Endothelial cell of umbilical vein (primary cell): ENCODE results near the gene ZGLP1. TPM values are rescaled to one million over a fixed set of nuclear protein-coding genes. Genes with fewer than 3 reads are reported as not detected.

Source experiments
- BruUV-seq: library from RNA; stranded (reverse); fragments of 400-500 nt; replicated peaks from 2 replicates; lab custom pipeline; 2021; lab: Mats Ljungman, UMichigan
- CTCF ChIA-PET: fragments of 300-600, 350-600 bp; sonication (Branson Sonifier 250); formaldehyde crosslinking; loops from one replicate; lab custom pipeline; 2021; ENCODE audit warnings: antibody characterized with exemption, inconsistent platforms; lab: Charles Lee
- POLR2A ChIA-PET: fragments of 300-600, 350-600 bp; sonication (Branson Sonifier 250); formaldehyde crosslinking; loops from one replicate; lab custom pipeline; 2021; ENCODE audit warnings: antibody characterized with exemption, inconsistent platforms; lab: Charles Lee
- DNase-seq: peaks from one replicate; pipeline ENCODE4 v3.0.0-alpha.2; 2011; ENCODE audit warnings: low read depth, low spot score
- FAIRE-seq: peaks from 2 replicates; lab custom pipeline; 2011; peaks lifted over from hg19 to GRCh38; lab: Jason Lieb, UNC
- H2AFZ ChIP-seq: 2 replicates; pipeline ENCODE4 v1.6.0; 2012; ENCODE audit warnings: low read depth, low read length, control low read depth, inconsistent platforms
- H3K27ac ChIP-seq: 2 replicates; pipeline ENCODE4 v1.5.1; 2011; ENCODE audit warnings: low read depth, mild to moderate bottlenecking, control low read depth, low read length, moderate library complexity; ENCODE audit not compliant: insufficient read depth
- H3K27me3 ChIP-seq, 2 experiments: 2 replicates each; pipeline versions ENCODE4 v1.6.0 to v1.6.1; 2011; ENCODE audit warnings: low read length in 2 of 2, mixed read lengths in 1 of 2; ENCODE audit not compliant: control insufficient read depth in 2 of 2, insufficient read depth in 2 of 2
- H3K36me3 ChIP-seq, 2 experiments: 2 replicates in 1 of 2; 3 replicates in 1 of 2; pipeline ENCODE4 v1.5.1; 2011; ENCODE audit warnings: low read length in 2 of 2, mild to moderate bottlenecking in 1 of 2, moderate library complexity in 1 of 2; ENCODE audit not compliant: control insufficient read depth in 2 of 2, insufficient read depth in 2 of 2; ENCODE audit errors: extremely low read depth in 1 of 2
- H3K4me1 ChIP-seq: 3 replicates; pipeline ENCODE4 v1.5.1; 2011; ENCODE audit warnings: mild to moderate bottlenecking, low read length; ENCODE audit not compliant: control insufficient read depth, insufficient read depth; ENCODE audit errors: extremely low read depth
- H3K4me2 ChIP-seq: 2 replicates; pipeline ENCODE4 v1.6.1; 2011; ENCODE audit warnings: low read length, control low read depth, mixed read lengths; ENCODE audit not compliant: insufficient read depth
- H3K4me3 ChIP-seq, 3 experiments: fragments of 200-600 bp in 1 of 3; sonication (generic), shearing (Covaris generic) in 1 of 3; replicated peaks in 1 of 3; 2 replicates each; pipeline ENCODE4 v1.5.1; 2011 to 2016; ENCODE audit warnings: control low read depth in 3 of 3, low read length in 3 of 3, mild to moderate bottlenecking in 2 of 3, inconsistent platforms in 1 of 3, low read depth in 1 of 3, moderate library complexity in 1 of 3; ENCODE audit not compliant: insufficient read depth in 1 of 3
- H3K79me2 ChIP-seq: 2 replicates; pipeline ENCODE4 v1.6.0; 2012; ENCODE audit warnings: low read length, inconsistent platforms; ENCODE audit not compliant: control insufficient read depth, insufficient read depth
- H3K9ac ChIP-seq: replicated peaks from 2 replicates; pipeline ENCODE3; 2011; ENCODE audit warnings: low read length, control low read depth; ENCODE audit not compliant: insufficient read depth; ENCODE audit errors: extremely low read depth
- H3K9me1 ChIP-seq: replicated peaks from 3 replicates; pipeline ENCODE4 v1.6.0; 2011; ENCODE audit warnings: mild to moderate bottlenecking, low read length; ENCODE audit not compliant: control insufficient read depth, insufficient read depth; ENCODE audit errors: extremely low read depth
- H3K9me3 ChIP-seq: replicated peaks from 2 replicates; pipeline ENCODE4 v1.5.1; 2012; ENCODE audit warnings: low read length, inconsistent platforms; ENCODE audit not compliant: control insufficient read depth, insufficient read depth
- H4K20me1 ChIP-seq: replicated peaks from 2 replicates; pipeline ENCODE3; 2011; ENCODE audit warnings: mild to moderate bottlenecking, low read length; ENCODE audit not compliant: control insufficient read depth, insufficient read depth; ENCODE audit errors: extremely low read depth
- EZH2 ChIP-seq: IDR thresholded peaks from 2 replicates; pipeline ENCODE4 v1.6.1; 2012; ENCODE audit warnings: borderline replicate concordance, low read depth, mild to moderate bottlenecking, moderate library complexity, low read length, inconsistent platforms; ENCODE audit not compliant: severe bottlenecking
- FOS ChIP-seq: IDR thresholded peaks from 2 replicates; pipeline ENCODE4 v1.6.1; 2011; ENCODE audit warnings: mild to moderate bottlenecking, low read length, moderate library complexity, borderline replicate concordance; ENCODE audit not compliant: insufficient read depth
- GATA2 ChIP-seq: IDR thresholded peaks from 2 replicates; pipeline ENCODE4 v1.7.0; 2011; ENCODE audit warnings: low read depth, mild to moderate bottlenecking, moderate library complexity, mixed read lengths, low read length; ENCODE audit not compliant: insufficient read length, insufficient read depth
- JUN ChIP-seq: IDR thresholded peaks from 2 replicates; pipeline ENCODE4 v1.6.1; 2011; ENCODE audit warnings: borderline replicate concordance, low read depth; ENCODE audit not compliant: insufficient read length, insufficient read depth
- MYC ChIP-seq: IDR thresholded peaks from one replicate; pipeline ENCODE4 v1.6.1; 2011; ENCODE audit warnings: mild to moderate bottlenecking, low read depth, low read length
- POLR2A ChIP-seq: IDR thresholded peaks from 2 replicates; pipeline ENCODE4 v1.6.1; 2012; ENCODE audit warnings: low read depth, mild to moderate bottlenecking, control low read depth, low read length
- POLR2AphosphoS5 ChIP-seq: IDR thresholded peaks from 2 replicates; pipeline ENCODE4 v1.6.1; 2012; ENCODE audit warnings: low read depth, mild to moderate bottlenecking, control low read depth, low read length, moderate library complexity; ENCODE audit not compliant: insufficient read depth
- dilution Hi-C: fragments of 300-500 bp; cut with MboI; formaldehyde crosslinking; loops from one replicate; pipeline ENCODE4 v1.15.0; 2019; ENCODE audit warnings: low sequenced_read_pairs; ENCODE audit not compliant: extremely low pct_ligation_motif_present
- intact Hi-C: fragments of 100-400 bp; cut with micrococcal nuclease; formaldehyde crosslinking; loops from one replicate; pipeline ENCODE4 v1.10.0; 2022
- polyA plus RNA-seq, 4 experiments: library from polyadenylated mRNA; depleted of rRNA in 3 of 4; stranded (reverse) in 3 of 4; unstranded in 1 of 4; fragments of >200 nt; gene quantifications; 2 replicates each; pipeline versions ENCODE4 v1.2.1 to v1.2.3, GENCODE V29; 2011 to 2012; ENCODE audit warnings: missing spikeins in 1 of 4
- total RNA-seq: library from RNA; stranded (reverse); gene quantifications from 2 replicates; pipeline ENCODE4 v1.2.3, GENCODE V29; 2021
- TF ChIP-seq, protein P1 (sequence below): IDR thresholded peaks from 2 replicates; pipeline ENCODE4 v1.6.1; 2011; ENCODE audit not compliant: insufficient read depth, insufficient read length
- TF ChIP-seq, protein P2 (sequence below), 2 donors: IDR thresholded peaks; 1 replicate in 1 of 2; 2 replicates in 1 of 2; pipeline ENCODE4 v1.5.1; 2011; ENCODE audit warnings: low read length in 2 of 2, mild to moderate bottlenecking in 2 of 2, moderate library complexity in 2 of 2, control low read depth in 1 of 2, inconsistent platforms in 1 of 2, low read depth in 1 of 2; ENCODE audit not compliant: insufficient read depth in 1 of 2; ENCODE audit errors: extremely low read depth in 1 of 2

ZGLP1 gene
- total and polyA plus RNA-seq, 2 donors (not counting 3 experiments of a cell fraction or from before 2014, with no cell fraction given) = 1.6 to 2.9 TPM

DNA sequence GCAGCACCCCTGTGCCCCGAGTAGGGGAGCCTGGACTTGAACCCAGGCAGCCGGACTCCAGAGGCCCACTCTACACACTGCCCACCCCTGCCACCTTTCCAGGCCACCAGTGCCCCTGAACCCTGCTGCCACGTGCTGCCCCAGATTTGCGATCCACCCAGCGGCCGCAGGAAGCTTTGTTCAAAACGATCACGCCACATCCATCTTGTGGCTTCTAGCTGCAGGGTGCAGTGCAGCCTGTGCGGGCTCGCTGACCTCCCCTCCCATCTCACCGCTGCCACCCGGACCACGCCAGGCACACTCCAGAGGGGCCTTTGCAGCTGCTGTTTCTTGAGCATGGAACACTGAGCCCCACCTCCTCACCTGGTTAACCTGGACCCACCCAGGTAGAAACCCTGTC, 19.9 kb upstream of the ZGLP1 start:
- Histone ChIP-seq H3K79me2 (peaks cover 26% of the 10 kb centered on the region), H3K36me3 (peaks cover 9 to 29% of the 10 kb centered on the region in 2 experiments), H3K4me1 (peaks cover 15% of the 10 kb centered on the region), H3K9me3 (no peaks in the 10 kb centered on the region), H3K4me3 (no peak overlapping the region), H3K9ac (no peak overlapping the region), H3K27ac (no peak overlapping the region), H3K27me3 (no peaks in the 10 kb centered on the region), H3K9me1 (no peaks in the 10 kb centered on the region), H4K20me1 (no peaks in the 10 kb centered on the region), H2AFZ (no peak overlapping the region), H3K4me2 (no peak overlapping the region)
- DNase-seq = no peak
- FAIRE-seq = no peak
- TF ChIP-seq GATA2 = no peak
- no peak for TF ChIP-seq POLR2A
- TF ChIP-seq FOS = no peak
- no peak for TF ChIP-seq POLR2AphosphoS5
- TF ChIP-seq JUN = no peak
- TF ChIP-seq, protein P1, sequence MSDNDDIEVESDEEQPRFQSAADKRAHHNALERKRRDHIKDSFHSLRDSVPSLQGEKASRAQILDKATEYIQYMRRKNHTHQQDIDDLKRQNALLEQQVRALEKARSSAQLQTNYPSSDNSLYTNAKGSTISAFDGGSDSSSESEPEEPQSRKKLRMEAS = no peak
- intact Hi-C loops (no loop called here), dilution Hi-C loops (no loop called here)
- no TSS peak for BruUV-seq
- POLR2A ChIA-PET = no interaction called here
- CTCF ChIA-PET = interaction anchor here (1.0 to 1.6 kb wide), 2 partner anchors 14 to 60 kb away, joined by 3 read pairs; no protein-coding TSS in a partner anchor

DNA sequence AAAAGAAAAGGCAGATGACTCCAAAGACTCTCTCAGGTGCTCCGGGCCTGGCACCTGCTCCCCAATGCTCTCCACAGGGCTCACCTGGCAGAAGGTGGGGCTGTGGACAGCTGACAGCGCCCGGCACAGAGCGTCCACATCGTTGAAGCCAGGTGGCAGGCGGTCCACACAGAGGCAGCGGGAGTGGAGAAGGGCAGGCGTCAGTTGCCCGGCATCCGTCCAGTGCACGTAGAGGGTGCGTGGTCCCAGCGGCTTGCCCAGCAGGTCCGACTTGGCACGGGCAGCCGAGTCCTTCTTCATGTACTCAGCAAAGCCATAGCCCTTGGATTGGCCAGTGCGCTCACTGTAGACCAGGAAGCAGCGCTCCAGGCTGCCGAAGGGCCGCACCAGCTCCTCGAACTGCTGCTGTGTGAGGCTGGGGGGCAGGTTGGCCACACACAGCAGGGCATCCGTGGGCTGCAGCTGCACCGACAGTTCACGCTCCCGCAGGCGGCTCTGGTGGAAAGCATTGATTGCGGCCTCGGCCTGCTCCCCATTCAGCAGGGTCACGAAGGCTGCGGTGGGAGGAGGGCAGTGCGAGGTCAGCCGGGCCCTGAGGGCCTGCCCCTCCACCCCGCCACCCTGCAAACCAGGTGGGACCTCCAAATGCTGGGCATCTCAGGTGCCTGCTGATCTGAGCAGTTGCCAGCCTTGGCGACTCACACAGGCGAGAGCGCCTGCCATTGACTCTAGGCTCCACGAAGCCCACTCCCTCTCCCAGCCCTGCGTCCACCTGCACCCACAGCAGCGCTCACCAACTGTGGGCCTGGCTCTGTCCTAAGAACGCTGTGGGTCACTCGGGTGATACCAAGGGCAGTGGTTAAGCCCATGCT, 19.2 kb upstream of the ZGLP1 start:
- CTCF ChIA-PET = interaction anchor here (1.5 kb wide), 1 partner anchor 59 kb away, joined by 3 read pairs; no protein-coding TSS in a partner anchor
- no peak for FAIRE-seq
- H4K20me1 ChIP-seq = no peaks in the 10 kb centered on the region
- dilution Hi-C loops (no loop called here), intact Hi-C loops (no loop called here)
- H3K36me3 ChIP-seq = peaks cover 9 to 32% of the 10 kb centered on the region in 2 experiments
- BruUV-seq = no TSS peak
- no peak overlapping the region for H3K4me2 ChIP-seq
- no peaks in the 10 kb centered on the region for H3K9me3 ChIP-seq
- no peak overlapping the region for H3K4me3 ChIP-seq
- no peak overlapping the region for H2AFZ ChIP-seq
- no peaks in the 10 kb centered on the region for H3K9me1 ChIP-seq
- no peaks in the 10 kb centered on the region for H3K27me3 ChIP-seq
- H3K27ac ChIP-seq = no peak overlapping the region
- H3K9ac ChIP-seq = no peak overlapping the region
- H3K4me1 ChIP-seq = peaks cover 7% of the 10 kb centered on the region
- TF ChIP-seq JUN (no peak), POLR2A (no peak), MYC (no peak), EZH2 (no peak), POLR2AphosphoS5 (no peak), FOS (no peak), GATA2 (no peak)
- TF ChIP-seq, protein P2, sequence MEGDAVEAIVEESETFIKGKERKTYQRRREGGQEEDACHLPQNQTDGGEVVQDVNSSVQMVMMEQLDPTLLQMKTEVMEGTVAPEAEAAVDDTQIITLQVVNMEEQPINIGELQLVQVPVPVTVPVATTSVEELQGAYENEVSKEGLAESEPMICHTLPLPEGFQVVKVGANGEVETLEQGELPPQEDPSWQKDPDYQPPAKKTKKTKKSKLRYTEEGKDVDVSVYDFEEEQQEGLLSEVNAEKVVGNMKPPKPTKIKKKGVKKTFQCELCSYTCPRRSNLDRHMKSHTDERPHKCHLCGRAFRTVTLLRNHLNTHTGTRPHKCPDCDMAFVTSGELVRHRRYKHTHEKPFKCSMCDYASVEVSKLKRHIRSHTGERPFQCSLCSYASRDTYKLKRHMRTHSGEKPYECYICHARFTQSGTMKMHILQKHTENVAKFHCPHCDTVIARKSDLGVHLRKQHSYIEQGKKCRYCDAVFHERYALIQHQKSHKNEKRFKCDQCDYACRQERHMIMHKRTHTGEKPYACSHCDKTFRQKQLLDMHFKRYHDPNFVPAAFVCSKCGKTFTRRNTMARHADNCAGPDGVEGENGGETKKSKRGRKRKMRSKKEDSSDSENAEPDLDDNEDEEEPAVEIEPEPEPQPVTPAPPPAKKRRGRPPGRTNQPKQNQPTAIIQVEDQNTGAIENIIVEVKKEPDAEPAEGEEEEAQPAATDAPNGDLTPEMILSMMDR (IDR thresholded peaks at IDR 0.05; ENCODE audit: extremely low read depth in 1 of 2, insufficient read depth in 1 of 2, low read depth in 1 of 2, low read length in 2 of 2) = no peak
- TF ChIP-seq, protein P1 = no peak
- no peak for DNase-seq
- H3K79me2 ChIP-seq = peaks cover 26% of the 10 kb centered on the region
- POLR2A ChIA-PET = no interaction called here
